Measurements from ENCODE around the gene IL15RA. TPM values are rescaled to one million over a fixed set of nuclear protein-coding genes. Genes with fewer than 3 reads are reported as not detected.

Gene IL15RA
- total and polyA plus RNA-seq, 10 of the 15 experiments (the other 5 are each of a cell fraction or from before 2014, with no cell fraction given): 2.0 to 14.8 (median 12.1) TPM

DNA sequence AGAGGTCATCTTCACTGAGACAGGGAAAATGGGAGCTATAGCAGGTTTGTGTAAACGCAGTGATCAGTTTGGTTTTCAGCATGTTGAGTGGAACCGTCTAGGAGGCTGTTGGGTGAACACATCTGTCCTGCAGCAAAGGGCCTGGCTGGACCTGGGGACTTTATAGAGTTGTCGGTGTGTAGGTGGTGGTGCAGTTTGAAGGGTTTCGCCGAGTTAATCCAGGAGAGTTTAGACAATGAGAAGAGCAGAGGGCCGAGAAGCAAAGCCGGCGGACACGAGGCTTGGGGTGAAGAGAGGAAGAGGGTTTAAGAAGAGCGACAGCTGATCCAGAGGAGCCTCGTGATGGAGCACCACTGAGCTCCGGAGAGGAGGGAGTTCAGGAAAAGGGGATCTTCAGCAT, 39.1 kb downstream of the IL15RA start:
- intact Hi-C loops (cut with micrococcal nuclease; ENCODE audit: unreplicated experiment) (no loop called here), in situ Hi-C loops (cut with MboI) (no loop called here)
- Histone ChIP-seq H3K9ac (ENCODE audit: control insufficient read depth, insufficient read depth, low read length) (no peak overlapping the region), H3K27ac (ENCODE audit: control insufficient read depth, insufficient read depth) (no peak overlapping the region), H3K4me3 (no peak overlapping the region), H2AFZ (ENCODE audit: control insufficient read depth, low read depth, low read length) (no peak overlapping the region), H4K20me1 (ENCODE audit: control insufficient read depth, insufficient read depth) (no peaks in the 10 kb centered on the region), H3K4me2 (ENCODE audit: control insufficient read depth, insufficient read depth) (no peak overlapping the region), H3K9me3 (replicated peaks; ENCODE audit: control insufficient read depth, insufficient read depth, low read length) (no peaks in the 10 kb centered on the region; the same call in 1 of the 3 replicates), H3K27me3 (replicated peaks in 1 of 2; ENCODE audit: control insufficient read depth in 2 of 2, insufficient read depth in 2 of 2, low read length in 1 of 2) (no peaks in the 10 kb centered on the region), H3K4me1 (ENCODE audit: control insufficient read depth, insufficient read depth, low read length) (no peaks in the 10 kb centered on the region), H3K79me2 (ENCODE audit: control insufficient read depth, insufficient read depth, low read length) (no peaks in the 10 kb centered on the region), H3K36me3 (ENCODE audit: control insufficient read depth in 2 of 2, insufficient read depth in 2 of 2, low read length in 1 of 2) (peaks cover 8 to 23% of the 10 kb centered on the region in 2 experiments)
- no peak for FAIRE-seq
- WGBS (ENCODE audit: insufficient coverage, insufficient replicate concordance, low lambda C conversion rate, missing lambda C conversion rate): 90% methylated on average over 12 of the region's 12 CpGs
- no TSS peak for BruUV-seq (replicated peaks)
- TF ChIP-seq PAX8 (IDR thresholded peaks at IDR 0.05) (no peak), ESRRA (IDR thresholded peaks at IDR 0.05; ENCODE audit: low read length) (no peak), NFIC (IDR thresholded peaks at IDR 0.05; ENCODE audit: low read depth, low read length) (no peak), RB1 (IDR thresholded peaks at IDR 0.05; ENCODE audit: borderline replicate concordance) (no peak), EED (IDR thresholded peaks at IDR 0.05; ENCODE audit: low read depth) (no peak), SMARCA5 (IDR thresholded peaks at IDR 0.05) (no peak)
- TF ChIP-seq, protein P1, sequence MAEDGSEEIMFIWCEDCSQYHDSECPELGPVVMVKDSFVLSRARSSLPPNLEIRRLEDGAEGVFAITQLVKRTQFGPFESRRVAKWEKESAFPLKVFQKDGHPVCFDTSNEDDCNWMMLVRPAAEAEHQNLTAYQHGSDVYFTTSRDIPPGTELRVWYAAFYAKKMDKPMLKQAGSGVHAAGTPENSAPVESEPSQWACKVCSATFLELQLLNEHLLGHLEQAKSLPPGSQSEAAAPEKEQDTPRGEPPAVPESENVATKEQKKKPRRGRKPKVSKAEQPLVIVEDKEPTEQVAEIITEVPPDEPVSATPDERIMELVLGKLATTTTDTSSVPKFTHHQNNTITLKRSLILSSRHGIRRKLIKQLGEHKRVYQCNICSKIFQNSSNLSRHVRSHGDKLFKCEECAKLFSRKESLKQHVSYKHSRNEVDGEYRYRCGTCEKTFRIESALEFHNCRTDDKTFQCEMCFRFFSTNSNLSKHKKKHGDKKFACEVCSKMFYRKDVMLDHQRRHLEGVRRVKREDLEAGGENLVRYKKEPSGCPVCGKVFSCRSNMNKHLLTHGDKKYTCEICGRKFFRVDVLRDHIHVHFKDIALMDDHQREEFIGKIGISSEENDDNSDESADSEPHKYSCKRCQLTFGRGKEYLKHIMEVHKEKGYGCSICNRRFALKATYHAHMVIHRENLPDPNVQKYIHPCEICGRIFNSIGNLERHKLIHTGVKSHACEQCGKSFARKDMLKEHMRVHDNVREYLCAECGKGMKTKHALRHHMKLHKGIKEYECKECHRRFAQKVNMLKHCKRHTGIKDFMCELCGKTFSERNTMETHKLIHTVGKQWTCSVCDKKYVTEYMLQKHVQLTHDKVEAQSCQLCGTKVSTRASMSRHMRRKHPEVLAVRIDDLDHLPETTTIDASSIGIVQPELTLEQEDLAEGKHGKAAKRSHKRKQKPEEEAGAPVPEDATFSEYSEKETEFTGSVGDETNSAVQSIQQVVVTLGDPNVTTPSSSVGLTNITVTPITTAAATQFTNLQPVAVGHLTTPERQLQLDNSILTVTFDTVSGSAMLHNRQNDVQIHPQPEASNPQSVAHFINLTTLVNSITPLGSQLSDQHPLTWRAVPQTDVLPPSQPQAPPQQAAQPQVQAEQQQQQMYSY (CRISPR knock-in tag; IDR thresholded peaks at IDR 0.05): no peak
- DNase-seq (ENCODE audit: low read depth, low spot score): no peak
- RAD21 ChIA-PET (ENCODE audit: unreplicated experiment): no interaction called here
- no peak for ATAC-seq
- SMC1A ChIA-PET (ENCODE audit: uncharacterized antibody, unreplicated experiment): no interaction called here
- POLR2A ChIA-PET: interaction anchor here (0.6 kb wide), 1 partner anchor 43 kb away, joined by 5 read pairs; no protein-coding TSS in a partner anchor
- CTCF ChIA-PET: no interaction called here

All from GM12878 (cell line).